CD14-positive monocyte (primary cell): ENCODE data around the gene HSPA12B. TPM values are rescaled to one million over a fixed set of nuclear protein-coding genes. Genes with fewer than 3 reads are reported as not detected.
A peak's percentile ranks its signal among the peaks of the same experiment; 100 is the strongest.

Source experiments
- DNase-seq, 3 donors: peaks; one replicate each; pipeline ENCODE4 v3.0.0-alpha.2; 2011 to 2022
- H2AFZ ChIP-seq: 2 replicates; pipeline ENCODE4 v1.6.0; 2012; ENCODE audit warnings: mild to moderate bottlenecking, low read depth, low read length, inconsistent platforms; ENCODE audit not compliant: insufficient read depth, poor library complexity, severe bottlenecking
- H3K27ac ChIP-seq, 2 donors: 1 replicate in 1 of 2; 2 replicates in 1 of 2; pipeline ENCODE4 v1.5.1; 2012 to 2013; ENCODE audit warnings: low read length in 2 of 2, control low read depth in 1 of 2, inconsistent platforms in 1 of 2, low read depth in 1 of 2, mild to moderate bottlenecking in 1 of 2
- H3K27me3 ChIP-seq, 2 donors: one replicate each; pipeline versions ENCODE4 v1.6.0 to v1.6.1; 2011 to 2013; ENCODE audit warnings: low read length in 2 of 2; ENCODE audit not compliant: control insufficient read depth in 2 of 2, insufficient read depth in 2 of 2
- H3K36me3 ChIP-seq, 2 donors: replicated peaks in 1 of 2; 1 replicate in 1 of 2; 2 replicates in 1 of 2; pipeline versions ENCODE4 v1.5.1 to v1.6.1; 2012 to 2013; ENCODE audit warnings: low read length in 2 of 2, control low read depth in 1 of 2, inconsistent platforms in 1 of 2, mild to moderate bottlenecking in 1 of 2; ENCODE audit not compliant: insufficient read depth in 2 of 2, control insufficient read depth in 1 of 2
- H3K4me1 ChIP-seq, 2 donors: 1 replicate in 1 of 2; 2 replicates in 1 of 2; pipeline versions ENCODE4 v1.5.1 to v1.6.1; 2012 to 2013; ENCODE audit warnings: low read length in 2 of 2, control low read depth in 1 of 2, inconsistent platforms in 1 of 2, mild to moderate bottlenecking in 1 of 2, moderate library complexity in 1 of 2; ENCODE audit not compliant: insufficient read depth in 2 of 2, control insufficient read depth in 1 of 2
- H3K4me2 ChIP-seq: replicated peaks from 2 replicates; pipeline ENCODE3; 2012; ENCODE audit warnings: low read length, moderate library complexity, mild to moderate bottlenecking; ENCODE audit not compliant: poor library complexity, severe bottlenecking; ENCODE audit errors: extremely low read depth
- H3K4me3 ChIP-seq, 3 experiments: fragments of 200-600 bp in 1 of 3; sonication (generic) in 1 of 3; replicated peaks in 1 of 3; 1 replicate in 2 of 3; 2 replicates in 1 of 3; pipeline ENCODE4 v1.5.1; 2011 to 2013; ENCODE audit warnings: low read length in 3 of 3, mild to moderate bottlenecking in 3 of 3, control low read depth in 2 of 3, low read depth in 2 of 3, inconsistent platforms in 1 of 3, moderate library complexity in 1 of 3
- H3K79me2 ChIP-seq: 2 replicates; pipeline ENCODE4 v1.6.0; 2012; ENCODE audit warnings: mild to moderate bottlenecking, control low read depth, inconsistent platforms, low read length, moderate library complexity; ENCODE audit not compliant: insufficient read depth
- H3K9ac ChIP-seq: 2 replicates; pipeline ENCODE4 v1.6.0; 2017; ENCODE audit warnings: low read length, mild to moderate bottlenecking; ENCODE audit not compliant: insufficient read depth, poor library complexity, severe bottlenecking
- H3K9me3 ChIP-seq, 2 donors: replicated peaks in 1 of 2; 1 replicate in 1 of 2; 2 replicates in 1 of 2; pipeline versions ENCODE4 v1.5.1 to v1.6.1; 2012 to 2013; ENCODE audit warnings: low read length in 2 of 2, control low read depth in 1 of 2; ENCODE audit not compliant: control insufficient read depth in 1 of 2, insufficient read depth in 1 of 2
- H4K20me1 ChIP-seq: 2 replicates; pipeline ENCODE4 v1.6.0; 2012; ENCODE audit warnings: mild to moderate bottlenecking, low read length, control low read depth, moderate library complexity; ENCODE audit not compliant: insufficient read depth
- H3K27ac Mint-ChIP-seq, 7 donors: one replicate each; pipeline ENCODE4 v1.8.0; 2020; ENCODE audit warnings: mild to moderate bottlenecking in 7 of 7, mixed read lengths in 7 of 7, moderate library complexity in 6 of 7, inconsistent platforms in 2 of 7
- H3K27me3 Mint-ChIP-seq, 3 donors: one replicate each; pipeline ENCODE4 v1.8.0; 2021 to 2022; ENCODE audit warnings: low read depth in 3 of 3, mild to moderate bottlenecking in 3 of 3, mixed read lengths in 3 of 3, moderate library complexity in 3 of 3, inconsistent platforms in 1 of 3
- H3K36me3 Mint-ChIP-seq, 2 donors: one replicate each; pipeline ENCODE4 v1.8.0; 2020; ENCODE audit warnings: mixed read lengths in 2 of 2, inconsistent platforms in 1 of 2, mild to moderate bottlenecking in 1 of 2
- H3K4me1 Mint-ChIP-seq: one replicate; pipeline ENCODE4 v1.8.0; 2020; ENCODE audit warnings: mild to moderate bottlenecking, mixed read lengths
- H3K4me3 Mint-ChIP-seq, 2 donors: one replicate each; pipeline ENCODE4 v1.8.0; 2020; ENCODE audit warnings: mild to moderate bottlenecking in 2 of 2, mixed read lengths in 2 of 2, moderate library complexity in 1 of 2
- H3K9me3 Mint-ChIP-seq, 7 donors: one replicate each; pipeline ENCODE4 v1.8.0; 2020 to 2022; ENCODE audit warnings: mixed read lengths in 7 of 7, mild to moderate bottlenecking in 6 of 7, moderate library complexity in 6 of 7, inconsistent platforms in 2 of 7
- WGBS: methylation state at CpG from one replicate; pipeline ENCODE4 v1.1.5; 2013; ENCODE audit warnings: missing lambda C conversion rate; ENCODE audit not compliant: insufficient coverage; 5-methylcytosine and 5-hydroxymethylcytosine counted together
- intact Hi-C, 2 donors: fragments of 100-400 bp; cut with micrococcal nuclease; formaldehyde crosslinking; loops; one replicate each; pipeline versions ENCODE4 v1.15.0 to v1.15.1; 2023
- polyA plus RNA-seq, 3 donors: library from polyadenylated mRNA; depleted of rRNA in 1 of 3; unstranded in 2 of 3; stranded (reverse) in 1 of 3; fragments of 300-500 nt in 2 of 3; fragments of >200 nt in 1 of 3; fragmentation: Illumina TruSeq in 2 of 3; gene quantifications; 1 replicate in 2 of 3; 2 replicates in 1 of 3; pipeline ENCODE4 v1.2.3, GENCODE V29; 2012 to 2021
- TF ChIP-seq, protein P1 (sequence below): fragments of 200-600 bp; IDR thresholded peaks from one replicate; pipeline ENCODE4 v1.8.0; 2022; ENCODE audit warnings: antibody characterized with exemption, mild to moderate bottlenecking

The HSPA12B gene
- polyA plus RNA-seq, 3 donors, result not detected

DNA sequence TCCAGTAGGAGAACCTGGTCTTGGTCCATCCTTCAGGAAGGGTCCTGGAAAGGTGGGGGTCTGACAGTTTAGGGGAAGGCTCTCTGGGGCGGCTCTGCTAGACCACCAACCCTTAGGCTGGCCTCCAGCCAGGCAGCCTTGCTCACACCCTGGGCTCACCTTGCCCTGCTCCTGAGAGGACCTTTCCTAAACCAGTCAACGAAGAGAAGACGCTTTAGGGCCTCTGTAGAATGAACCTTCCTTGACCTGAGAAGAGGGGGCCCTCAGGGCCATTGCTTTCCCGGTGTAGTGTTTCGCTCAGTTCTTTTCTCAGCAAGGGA, 64.7 kb downstream of the HSPA12B start:
- no peaks in the 10 kb centered on the region for H3K9me3 ChIP-seq
- Mint-ChIP-seq H3K4me3 (peak overlapping the region; percentile 70 to 73), H3K36me3 (peaks cover 15 to 28% of the 10 kb centered on the region in 2 donors), H3K27ac (peak overlapping the region in 2 of 7 donors; percentile 35 to 72), H3K27me3 (peaks cover 0 to 5% (median 0%) of the 10 kb centered on the region in 3 donors), H3K4me1 (peaks cover 38% of the 10 kb centered on the region), H3K9me3 (no peaks in the 10 kb centered on the region)
- intact Hi-C loops, result no loop called here
- peak overlapping the region in 1 of 3 experiments; percentile 85 for H3K4me3 ChIP-seq
- peak overlapping the region; percentile 90 for H3K4me2 ChIP-seq
- DNase-seq, result no peak
- H3K27ac ChIP-seq, result no peak overlapping the region
- TF ChIP-seq, protein P1, sequence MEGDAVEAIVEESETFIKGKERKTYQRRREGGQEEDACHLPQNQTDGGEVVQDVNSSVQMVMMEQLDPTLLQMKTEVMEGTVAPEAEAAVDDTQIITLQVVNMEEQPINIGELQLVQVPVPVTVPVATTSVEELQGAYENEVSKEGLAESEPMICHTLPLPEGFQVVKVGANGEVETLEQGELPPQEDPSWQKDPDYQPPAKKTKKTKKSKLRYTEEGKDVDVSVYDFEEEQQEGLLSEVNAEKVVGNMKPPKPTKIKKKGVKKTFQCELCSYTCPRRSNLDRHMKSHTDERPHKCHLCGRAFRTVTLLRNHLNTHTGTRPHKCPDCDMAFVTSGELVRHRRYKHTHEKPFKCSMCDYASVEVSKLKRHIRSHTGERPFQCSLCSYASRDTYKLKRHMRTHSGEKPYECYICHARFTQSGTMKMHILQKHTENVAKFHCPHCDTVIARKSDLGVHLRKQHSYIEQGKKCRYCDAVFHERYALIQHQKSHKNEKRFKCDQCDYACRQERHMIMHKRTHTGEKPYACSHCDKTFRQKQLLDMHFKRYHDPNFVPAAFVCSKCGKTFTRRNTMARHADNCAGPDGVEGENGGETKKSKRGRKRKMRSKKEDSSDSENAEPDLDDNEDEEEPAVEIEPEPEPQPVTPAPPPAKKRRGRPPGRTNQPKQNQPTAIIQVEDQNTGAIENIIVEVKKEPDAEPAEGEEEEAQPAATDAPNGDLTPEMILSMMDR, result no peak
- H3K4me1 ChIP-seq, result peaks cover 28 to 48% of the 10 kb centered on the region in 2 donors
- peaks cover 5% of the 10 kb centered on the region for H4K20me1 ChIP-seq
- H3K79me2 ChIP-seq, result peaks cover 45% of the 10 kb centered on the region
- H3K9ac ChIP-seq, result peak overlapping the region; percentile 1
- H3K27me3 ChIP-seq, result no peaks in the 10 kb centered on the region
- H2AFZ ChIP-seq, result no peak overlapping the region
- peaks cover 10 to 37% of the 10 kb centered on the region in 2 donors for H3K36me3 ChIP-seq
- WGBS, result 100% methylated on average over 4 of the region's 5 CpGs

DNA sequence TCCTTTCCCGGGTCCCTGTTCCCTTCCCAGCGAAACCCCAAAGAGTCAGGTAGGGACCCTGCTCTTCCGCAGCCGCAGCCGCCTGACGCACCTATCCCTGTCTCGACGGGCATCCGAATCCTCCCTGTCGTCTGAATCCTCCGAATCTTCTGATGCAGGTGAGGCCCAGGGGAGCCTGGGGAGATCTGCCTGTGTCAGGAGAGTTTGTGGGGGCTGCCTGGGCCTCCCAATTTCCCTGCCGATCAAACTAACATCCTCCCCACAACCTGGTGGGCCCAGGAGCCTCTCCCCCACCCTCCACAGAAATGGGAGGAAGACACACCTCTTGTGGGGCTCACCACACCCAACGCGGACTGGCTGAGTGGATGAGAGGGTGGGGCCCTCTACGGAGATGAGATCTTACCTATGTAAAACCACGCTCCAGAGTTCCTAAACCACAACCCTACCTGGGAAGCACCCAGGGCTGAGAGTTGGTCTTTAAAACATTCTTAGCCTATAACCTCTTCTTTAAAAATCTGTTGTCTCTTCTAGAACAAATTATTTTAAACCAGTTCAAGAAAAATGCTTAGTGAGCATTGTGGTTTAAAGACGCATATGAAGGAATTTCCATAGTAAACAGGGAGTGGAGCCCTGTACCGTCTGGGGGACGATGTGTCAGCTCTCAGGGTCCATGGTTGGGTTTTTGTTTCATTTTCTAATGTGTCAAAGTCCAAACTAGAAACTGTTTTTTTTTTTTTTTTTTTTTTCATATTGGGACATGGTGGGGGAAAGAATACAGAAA, 65.3 kb downstream of the HSPA12B start:
- H3K79me2 ChIP-seq, result peaks cover 45% of the 10 kb centered on the region
- TF ChIP-seq, protein P1, result no peak
- no peak overlapping the region for H3K9ac ChIP-seq
- peaks cover 20 to 33% of the 10 kb centered on the region in 2 donors for H3K36me3 Mint-ChIP-seq
- intact Hi-C loops, result no loop called here
- no peaks in the 10 kb centered on the region for H3K9me3 ChIP-seq
- DNase-seq, result peak in 1 of 3 donors; percentile 13
- peaks cover 34 to 54% of the 10 kb centered on the region in 2 donors for H3K4me1 ChIP-seq
- no peak overlapping the region for H2AFZ ChIP-seq
- H4K20me1 ChIP-seq, result peaks cover 5% of the 10 kb centered on the region
- H3K9me3 Mint-ChIP-seq, result no peaks in the 10 kb centered on the region
- peaks cover 43% of the 10 kb centered on the region for H3K4me1 Mint-ChIP-seq
- H3K27me3 Mint-ChIP-seq, result peaks cover 0 to 6% (median 0%) of the 10 kb centered on the region in 3 donors
- H3K36me3 ChIP-seq, result peaks cover 10 to 38% of the 10 kb centered on the region in 2 donors
- H3K4me2 ChIP-seq, result peak overlapping the region; percentile 90
- peak overlapping the region in 1 of 2 donors; percentile 73 for H3K4me3 Mint-ChIP-seq
- H3K27me3 ChIP-seq, result no peaks in the 10 kb centered on the region
- H3K4me3 ChIP-seq, result no peak overlapping the region
- H3K27ac Mint-ChIP-seq, result peak overlapping the region in 3 of 7 donors; percentile 58 to 74 (median 72)
- 90% methylated on average over 7 of the region's 19 CpGs for WGBS
- H3K27ac ChIP-seq, result no peak overlapping the region
